Activated CD4-positive, alpha-beta T cell treated with anti-CD3 and anti-CD28 coated beads for 24 hours (primary cell): ENCODE measurements around the gene RAI14.
"Not testable (repeated sequence)": the region's sequence is repeated elsewhere in the genome, so short reads cannot be mapped to it uniquely, and the experiment has no call there.

Experiments used
- DNase-seq, 2 donors: peaks; one replicate each; pipeline ENCODE4 v3.0.0-alpha.2; 2020; ENCODE audit warnings: low read depth in 2 of 2

RAI14 gene

GRCh38 chr5:34698754-34699153, 42.6 kb downstream of the RAI14 start:
- no peak for DNase-seq

GRCh38 chr5:34699155-34700077, 43.3 kb downstream of the RAI14 start:
- no peak for DNase-seq

DNA sequence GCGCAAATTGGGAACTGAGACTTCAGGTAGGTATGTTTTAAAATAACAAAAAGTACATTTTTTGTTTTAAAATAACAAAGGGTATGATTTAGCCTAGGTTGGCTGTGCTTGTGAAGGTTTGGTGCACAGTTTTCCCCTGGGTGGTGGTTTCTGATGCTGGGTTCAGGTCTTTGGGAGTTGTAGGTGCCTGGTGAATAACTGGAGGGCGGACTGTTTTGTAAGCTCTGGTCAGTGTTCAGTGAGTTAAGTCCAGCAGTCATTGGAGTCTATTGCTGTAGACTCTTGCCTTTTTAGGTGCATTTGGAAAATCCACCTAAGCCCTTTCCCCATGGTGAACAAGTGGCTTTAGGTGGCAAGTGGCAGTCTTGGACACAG, 43.9 kb downstream of the RAI14 start:
- DNase-seq = no peak

GRCh38 chr5:34701442-34701841, 45.3 kb downstream of the RAI14 start:
- not testable (repeated sequence) for DNase-seq

GRCh38 chr5:34703767-34704713, 47.9 kb downstream of the RAI14 start:
- DNase-seq = no peak

DNA sequence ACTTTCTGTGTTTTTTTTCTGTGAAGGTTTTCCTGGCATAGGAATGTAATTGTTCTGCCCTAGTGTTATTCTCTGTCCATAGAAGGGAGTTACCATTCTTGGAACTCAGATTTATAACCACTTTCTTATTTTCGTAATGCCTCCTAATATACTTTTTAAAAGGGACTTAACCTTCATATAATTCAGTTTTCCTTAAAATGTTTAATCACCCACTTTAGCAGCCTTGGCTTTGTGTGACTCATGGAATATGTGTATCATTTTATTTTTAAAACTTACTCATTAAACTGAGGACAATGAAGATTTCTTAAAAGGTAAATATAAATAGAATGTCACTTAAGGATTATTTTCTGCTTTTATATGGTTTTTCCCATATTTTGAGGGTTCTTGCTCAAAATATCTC, 50.0 kb downstream of the RAI14 start:
- DNase-seq = no peak

DNA sequence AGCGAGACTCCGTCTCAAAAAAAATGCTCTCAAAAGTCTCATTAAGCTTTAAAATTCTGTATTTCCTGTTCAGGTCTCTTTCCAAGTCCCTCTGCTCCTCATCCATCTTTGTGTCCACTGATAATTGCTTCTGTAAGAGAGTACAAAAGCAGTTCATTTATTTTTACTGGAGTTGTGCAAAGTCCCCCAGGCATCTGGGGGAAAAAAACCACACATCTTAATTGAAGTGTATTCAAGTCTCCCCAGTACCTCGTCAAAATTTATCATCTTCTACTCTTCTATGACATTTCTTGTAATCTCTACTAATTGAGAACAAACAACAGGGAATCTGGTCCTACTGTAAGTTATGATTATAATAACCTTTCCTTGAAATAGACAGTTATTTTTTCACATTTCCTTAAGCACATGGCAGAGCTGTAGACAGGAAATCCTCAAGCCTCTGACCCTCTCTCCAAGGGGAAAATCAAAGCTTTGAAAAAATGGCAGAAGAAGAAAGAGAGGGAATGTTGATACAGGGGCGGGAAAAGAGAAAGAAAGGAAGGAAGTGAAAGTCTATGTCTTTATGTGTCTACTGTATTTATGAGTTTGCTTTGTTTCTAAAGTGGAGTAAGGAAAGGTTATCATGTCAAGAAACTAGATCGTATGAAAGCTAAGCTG, 51.5 kb downstream of the RAI14 start:
- DNase-seq = no peak

DNA sequence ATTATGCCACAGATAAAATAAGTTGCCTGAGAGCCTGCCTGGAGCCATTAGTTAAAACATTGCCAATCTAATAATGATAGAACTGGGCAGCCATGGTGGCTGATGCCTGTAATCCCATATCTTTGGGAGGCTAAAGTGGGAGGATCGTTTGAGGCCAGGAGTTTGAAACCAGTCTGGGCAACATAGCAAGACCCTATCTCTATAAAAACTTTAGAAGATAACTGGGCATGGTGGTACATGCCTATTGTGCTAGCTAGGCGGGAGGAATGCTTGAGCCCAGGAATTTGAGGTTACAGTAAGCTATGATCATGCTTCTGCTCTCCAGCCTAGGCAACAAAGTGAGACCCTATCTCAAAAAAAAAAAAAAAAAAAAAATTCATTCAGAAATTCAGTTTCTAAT, 52.6 kb downstream of the RAI14 start:
- no peak for DNase-seq

DNA sequence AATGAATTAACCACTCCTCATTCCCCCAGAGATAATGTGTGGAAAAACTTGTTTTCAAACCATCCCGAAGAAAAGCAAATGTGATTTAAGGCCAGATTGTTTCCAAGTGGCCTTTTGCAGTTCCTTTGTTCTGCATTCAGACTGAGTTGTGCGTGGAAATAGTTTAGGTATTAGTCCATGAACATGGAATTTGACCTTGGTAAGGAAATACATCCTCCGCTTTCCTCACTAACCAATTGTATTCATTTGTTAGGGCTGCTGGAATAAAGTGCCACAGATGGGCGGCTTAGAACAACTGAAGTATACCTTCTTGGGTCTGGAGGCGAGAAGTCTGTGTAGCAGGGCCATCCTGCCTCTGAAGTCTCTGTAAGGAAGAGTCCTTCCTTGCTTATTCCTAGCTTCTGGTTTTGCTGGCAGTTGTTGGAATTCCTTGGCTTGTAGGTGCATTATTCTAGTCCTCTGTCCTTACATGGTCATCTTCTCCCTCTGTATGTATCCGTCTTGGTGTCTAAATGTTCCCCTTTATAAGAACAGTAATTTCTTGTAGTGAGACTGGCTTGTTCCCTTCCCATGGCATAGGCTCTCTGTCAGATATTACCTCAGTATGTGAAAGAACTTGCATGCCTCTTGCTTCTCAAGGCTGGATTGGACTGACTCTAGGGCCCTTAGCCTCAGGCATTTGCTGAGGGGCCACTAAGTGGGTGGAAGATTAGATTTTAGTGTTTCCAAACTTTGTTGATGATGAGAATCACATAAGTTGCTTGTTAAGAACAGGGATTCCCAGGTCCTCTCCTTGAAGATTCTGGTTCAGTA, 53.9 kb downstream of the RAI14 start:
- DNase-seq = no peak

DNA sequence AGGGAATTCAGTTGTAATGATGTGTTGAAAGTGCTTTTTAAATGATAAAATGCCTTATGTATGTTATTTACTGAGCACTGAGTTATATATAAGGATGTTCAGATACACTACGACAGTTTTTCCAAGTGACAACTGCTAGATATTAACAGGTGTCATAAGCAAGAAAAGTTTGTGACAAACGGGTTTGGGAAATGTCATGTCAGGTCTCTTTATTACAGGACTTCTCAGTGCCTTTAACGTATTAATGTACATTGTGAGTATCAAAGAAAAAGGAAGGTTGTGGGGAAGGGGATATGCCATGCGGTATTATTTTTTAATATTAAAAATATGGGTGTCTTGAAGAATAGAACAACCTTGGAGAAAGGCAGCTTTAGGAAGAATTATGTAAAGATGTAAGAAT, 56.4 kb downstream of the RAI14 start:
- DNase-seq = no peak

- DNase-seq = no peak
Measured at GRCh38 chr5:34715711-34716110, 59.6 kb downstream of the RAI14 start.

DNA sequence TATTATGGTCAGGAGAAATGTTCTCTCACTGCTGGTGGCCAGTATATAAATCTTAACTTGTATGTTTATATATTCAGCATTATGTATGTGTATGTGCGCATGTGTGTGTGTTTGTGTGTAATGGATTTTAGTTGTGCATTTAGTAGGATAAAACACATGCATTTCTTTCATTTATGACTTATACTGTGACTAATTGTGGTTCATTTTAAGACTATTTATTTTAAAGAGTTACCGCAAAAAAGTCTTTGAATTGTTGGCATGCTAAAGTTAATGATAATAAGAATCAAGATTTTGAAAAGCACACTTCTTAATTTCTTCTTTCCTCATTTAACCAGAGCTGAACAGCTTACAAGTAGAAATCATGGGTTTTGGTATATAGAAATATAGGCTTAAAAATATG, 60.9 kb downstream of the RAI14 start:
- no peak for DNase-seq

DNA sequence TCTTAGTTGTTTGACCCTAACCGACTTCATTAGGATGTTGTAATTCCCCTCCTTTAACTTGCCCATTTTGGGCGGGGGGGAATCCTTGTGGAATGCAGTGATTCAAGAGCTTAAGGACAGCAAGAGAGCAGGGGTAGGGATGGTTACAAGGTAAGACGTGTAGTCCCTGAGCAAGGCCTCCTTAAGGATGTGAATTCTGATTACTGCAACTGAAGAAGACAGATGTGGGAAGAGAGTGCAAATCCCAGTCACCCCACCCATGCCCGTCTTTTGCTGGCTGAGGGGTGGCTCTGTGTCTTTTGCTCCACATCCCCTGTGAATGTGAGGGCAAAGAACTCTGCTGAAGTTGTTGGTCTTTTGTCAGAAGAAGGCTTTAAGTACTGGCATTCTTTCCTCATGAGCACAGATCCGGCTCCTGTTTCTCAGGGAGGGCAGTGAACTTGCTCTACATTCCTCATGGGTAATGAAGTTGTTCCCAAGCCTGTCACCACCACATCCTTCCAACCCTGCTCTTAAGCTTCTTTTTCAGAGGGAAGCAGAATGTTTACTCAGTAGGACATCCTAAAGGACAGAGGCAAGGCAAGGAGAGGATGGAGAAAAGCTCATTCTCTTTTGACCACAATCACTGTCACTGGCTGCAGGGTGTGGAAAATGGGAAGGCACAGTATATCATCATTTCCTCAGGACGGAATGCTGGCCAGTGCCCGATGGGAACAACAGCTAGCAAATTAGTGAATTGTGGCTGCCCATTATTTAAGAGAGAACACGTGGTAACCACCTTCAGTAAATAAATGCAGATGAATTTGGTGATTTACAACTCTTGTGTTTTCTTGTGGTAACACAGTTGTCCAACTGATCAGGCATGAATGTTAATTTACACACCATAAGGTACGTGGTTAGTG, 61.5 kb downstream of the RAI14 start:
- no peak for DNase-seq

GRCh38 chr5:34718516-34718915, 62.4 kb downstream of the RAI14 start:
- no peak for DNase-seq

DNA sequence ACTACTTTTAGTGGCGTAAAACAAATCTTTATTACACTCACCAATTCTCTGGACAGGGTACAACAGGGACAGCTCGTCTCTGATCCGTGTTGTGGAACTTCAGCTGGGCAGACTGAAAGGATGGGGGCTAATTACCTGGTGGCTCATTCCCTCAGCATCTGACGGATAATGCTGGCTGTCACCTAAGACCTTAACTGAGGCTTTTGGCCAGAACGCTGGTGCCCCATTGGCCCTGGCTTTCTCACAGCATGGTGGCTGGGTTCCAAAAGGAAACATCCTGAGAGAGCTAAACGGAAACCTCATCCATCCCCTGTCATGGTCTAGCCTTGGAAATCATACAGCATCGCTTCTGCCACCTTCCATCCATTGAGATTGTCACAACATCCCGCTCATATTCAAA, 62.9 kb downstream of the RAI14 start:
- DNase-seq = no peak

DNA sequence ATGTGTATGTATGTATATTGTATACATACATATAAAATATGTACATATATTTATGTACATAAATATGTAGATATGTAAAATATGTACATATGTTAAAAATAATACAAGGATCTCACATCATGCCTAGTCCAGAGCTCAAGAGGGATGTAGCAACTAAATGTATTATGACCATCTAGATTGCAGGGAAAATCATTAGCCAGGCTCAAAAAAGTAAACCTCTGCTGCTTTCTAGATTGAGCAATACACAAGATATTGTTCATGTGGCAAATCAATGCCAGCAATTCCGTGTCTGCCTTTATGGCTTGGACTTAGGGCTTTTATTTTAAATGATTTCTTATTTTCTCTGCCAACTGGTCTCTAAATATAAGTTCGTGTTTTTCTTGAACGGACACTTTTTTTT, 65.2 kb downstream of the RAI14 start:
- no peak for DNase-seq

DNA sequence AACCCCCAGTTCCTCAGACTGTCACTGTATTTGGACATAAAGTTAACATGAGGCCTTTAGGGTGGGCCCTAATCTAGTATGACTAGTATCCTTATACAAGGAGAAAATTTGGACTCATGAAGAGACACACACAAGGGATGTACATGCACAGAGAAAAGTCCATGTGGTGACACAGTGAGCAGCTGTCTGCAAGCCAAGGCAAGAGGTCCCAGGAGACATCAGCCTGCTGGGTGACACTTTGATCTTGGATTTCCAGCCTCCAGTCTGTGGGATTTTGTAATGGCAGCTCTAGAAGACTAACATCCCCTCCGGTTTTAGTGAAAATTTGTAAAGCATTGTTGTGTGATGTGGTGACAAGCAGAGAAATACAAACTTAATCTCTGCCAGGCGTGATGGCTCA, 66.1 kb downstream of the RAI14 start:
- DNase-seq = no peak

GRCh38 chr5:34724741-34725140, 68.6 kb downstream of the RAI14 start:
- no peak for DNase-seq

- DNase-seq = not testable (repeated sequence)
Measured at GRCh38 chr5:34727166-34727749, 71.1 kb downstream of the RAI14 start.

- no peak for DNase-seq
Measured at GRCh38 chr5:34728236-34728635, 72.1 kb downstream of the RAI14 start.
